Erythroblast (primary cell): ENCODE measurements around the gene OR2A25.

Source experiments
- DNase-seq, 2 experiments: peaks; one replicate each; lab custom pipeline; 2025; lab: John Stamatoyannopoulos, UW
- GATA1 ChIP-seq: IDR thresholded peaks from 2 replicates; pipeline ENCODE4 v1.6.1; 2011; ENCODE audit warnings: low read depth, mild to moderate bottlenecking, control low read depth, low read length, moderate library complexity
- POLR2A ChIP-seq: IDR thresholded peaks from 2 replicates; pipeline ENCODE4 v1.6.1; 2011; ENCODE audit warnings: mild to moderate bottlenecking, low read length

The OR2A25 gene

GRCh38 chr7:144069511-144069910 is at the start of gene OR2A25:
Gene OR2A25, plus strand, starts transcription at chr7:144069811. Its CDS starts 4,409 bp downstream, at chr7:144074220.
- DNase-seq: no peak
- no peak for TF ChIP-seq POLR2A
- TF ChIP-seq GATA1: no peak

GRCh38 chr7:144020340-144020739 is 49.3 kb upstream of the OR2A25 start:
- no peak for TF ChIP-seq GATA1
- TF ChIP-seq POLR2A: no peak
- DNase-seq: no peak

GRCh38 chr7:144022169-144022568 is 47.4 kb upstream of the OR2A25 start:
- TF ChIP-seq POLR2A (no peak), GATA1 (no peak)
- DNase-seq: no peak

GRCh38 chr7:144023171-144023827 is 46.3 kb upstream of the OR2A25 start:
- TF ChIP-seq POLR2A (no peak), GATA1 (no peak)
- no peak for DNase-seq

- no peak for DNase-seq
- no peak for TF ChIP-seq POLR2A
- TF ChIP-seq GATA1: no peak
Measured at GRCh38 chr7:144024213-144024612, 45.4 kb upstream of the OR2A25 start.

GRCh38 chr7:144026203-144026883 is 43.3 kb upstream of the OR2A25 start:
- no peak for DNase-seq
- no peak for TF ChIP-seq GATA1
- TF ChIP-seq POLR2A: no peak

- peak in 1 of 2 experiments; percentile 2 for DNase-seq
- TF ChIP-seq GATA1: no peak
- no peak for TF ChIP-seq POLR2A
Measured at GRCh38 chr7:144027070-144027469, 42.5 kb upstream of the OR2A25 start.

GRCh38 chr7:144027974-144028373 is 41.6 kb upstream of the OR2A25 start:
- no peak for TF ChIP-seq GATA1
- TF ChIP-seq POLR2A: no peak
- DNase-seq: no peak

- TF ChIP-seq POLR2A (no peak), GATA1 (no peak)
- DNase-seq: no peak
Measured at GRCh38 chr7:144028547-144028946, 41.1 kb upstream of the OR2A25 start.

- DNase-seq: no peak
- TF ChIP-seq GATA1 (no peak), POLR2A (no peak)
Measured at GRCh38 chr7:144032516-144032915, 37.1 kb upstream of the OR2A25 start.

- TF ChIP-seq GATA1: no peak
- TF ChIP-seq POLR2A: no peak
Measured at GRCh38 chr7:144032985-144033709, 36.5 kb upstream of the OR2A25 start.

GRCh38 chr7:144035385-144035784 is 34.2 kb upstream of the OR2A25 start:
- DNase-seq: no peak
- TF ChIP-seq POLR2A (no peak), GATA1 (no peak)

More at GRCh38 chr7:144032985-144033709, 36.5 kb upstream of the OR2A25 start:
- no peak for DNase-seq

GRCh38 chr7:144036302-144036885 is 33.2 kb upstream of the OR2A25 start:
- TF ChIP-seq GATA1 (no peak), POLR2A (no peak)
- no peak for DNase-seq
